ENCODE measurements around the gene DAAM2.

The DAAM2 gene

GRCh38 chr6:39865011-39865888 is 73.1 kb downstream of the DAAM2 start:
- Histone ChIP-seq H3K27ac (peak overlapping the region in 1 of 2 donors; percentile 16), H3K4me3 (no peak overlapping the region)
- TF ChIP-seq CTCF (IDR thresholded peaks at IDR 0.05) = peak; percentile 82
- peak; percentile 78 for DNase-seq (ENCODE audit: low spot score)

GRCh38 chr6:39867592-39867991 is 75.4 kb downstream of the DAAM2 start:
- TF ChIP-seq CTCF (IDR thresholded peaks at IDR 0.05) = no peak
- Histone ChIP-seq H3K27ac (no peak overlapping the region), H3K4me3 (no peak overlapping the region)
- DNase-seq (ENCODE audit: low spot score) = no peak

- no peak for TF ChIP-seq CTCF (IDR thresholded peaks at IDR 0.05)
- Histone ChIP-seq H3K4me3 (no peak overlapping the region), H3K27ac (no peak overlapping the region)
- DNase-seq (ENCODE audit: low spot score) = no peak
Observed at GRCh38 chr6:39870950-39871349, 78.8 kb downstream of the DAAM2 start.

GRCh38 chr6:39873439-39873838 is 81.3 kb downstream of the DAAM2 start:
- no peak for TF ChIP-seq CTCF (IDR thresholded peaks at IDR 0.05)
- H3K27ac ChIP-seq = no peak overlapping the region
- no peak overlapping the region for H3K4me3 ChIP-seq
- DNase-seq (ENCODE audit: low spot score) = no peak

- no peak for DNase-seq (ENCODE audit: low spot score)
- TF ChIP-seq CTCF (IDR thresholded peaks at IDR 0.05) = no peak
- Histone ChIP-seq H3K4me3 (no peak overlapping the region), H3K27ac (no peak overlapping the region)
Observed at GRCh38 chr6:39876111-39876510, 83.9 kb downstream of the DAAM2 start.

GRCh38 chr6:39876826-39877225 is 84.7 kb downstream of the DAAM2 start:
- no peak for TF ChIP-seq CTCF (IDR thresholded peaks at IDR 0.05)
- no peak for DNase-seq (ENCODE audit: low spot score)
- no peak overlapping the region for H3K4me3 ChIP-seq
- peak overlapping the region in 1 of 2 donors; percentile 94 for H3K27ac ChIP-seq

- no peak for DNase-seq (ENCODE audit: low spot score)
- Histone ChIP-seq H3K27ac (peak overlapping the region; percentile 28 to 94), H3K4me3 (no peak overlapping the region)
- no peak for TF ChIP-seq CTCF (IDR thresholded peaks at IDR 0.05)
Observed at GRCh38 chr6:39879535-39879934, 87.4 kb downstream of the DAAM2 start.

Measured in coronary artery (tissue), 2 donors.